HCT116 (cell line): ENCODE results near the gene DGKK.

Source experiments
- CTCF ChIP-seq, 3 experiments: fragments of 200-600 bp in 1 of 3; sonication (generic) in 1 of 3; IDR thresholded peaks in 2 of 3; conservative IDR thresholded peaks in 1 of 3; 2 replicates each; pipeline ENCODE4 v1.5.1; 2012 to 2017; ENCODE audit warnings: low read depth in 2 of 3, low read length in 2 of 3, antibody characterized with exemption in 1 of 3, borderline replicate concordance in 1 of 3, control low read depth in 1 of 3, mild to moderate bottlenecking in 1 of 3, mixed read lengths in 1 of 3, mixed run types in 1 of 3, moderate library complexity in 1 of 3; ENCODE audit not compliant: insufficient read depth in 1 of 3
- EZH2phosphoT487 ChIP-seq: fragments of 200-600 bp; IDR thresholded peaks from 2 replicates; pipeline ENCODE4 v1.6.1; 2018; ENCODE audit warnings: antibody characterized with exemption, borderline replicate concordance
- POLR2AphosphoS5 ChIP-seq: IDR thresholded peaks from 2 replicates; pipeline ENCODE4 v1.6.1; 2011; ENCODE audit warnings: mild to moderate bottlenecking, low read depth, low read length, moderate library complexity
- YY1 ChIP-seq: IDR thresholded peaks from 2 replicates; pipeline ENCODE4 v1.6.1; 2011; ENCODE audit warnings: low read length, low read depth, moderate library complexity, mild to moderate bottlenecking; ENCODE audit not compliant: insufficient replicate concordance; ENCODE audit errors: extremely low read depth
- ZFX ChIP-seq: fragments of 450-650 bp; IDR thresholded peaks from 2 replicates; pipeline ENCODE4 v1.6.1; 2017

- TF ChIP-seq CTCF (IDR thresholded peaks at IDR 0.05 in 2 of 3, conservative IDR thresholded peaks at IDR 0.05 in 1 of 3; ENCODE audit: borderline replicate concordance in 1 of 3, insufficient read depth in 1 of 3, low read depth in 2 of 3, low read length in 2 of 3) = no peak
- TF ChIP-seq ZFX = no peak
- no peak for TF ChIP-seq EZH2phosphoT487
- no peak for TF ChIP-seq YY1
- no peak for TF ChIP-seq POLR2AphosphoS5
Observed at GRCh38 chrX:50333308-50333707, 137.3 kb downstream of the DGKK start.
